OCI-M2 (cell line): Measurements from ENCODE around the gene ZNF284.
"Not testable (repeated sequence)": the region's sequence is repeated elsewhere in the genome, so short reads cannot be mapped to it uniquely, and the experiment has no call there.

Source experiments
- DNase-seq: peaks from one replicate; lab custom pipeline; 2025; ENCODE audit not compliant: unreplicated experiment; lab: John Stamatoyannopoulos, UW

Gene ZNF284

GRCh38 chr19:44109458-44109857 is 37.5 kb downstream of the ZNF284 start:
- DNase-seq: no peak

DNA sequence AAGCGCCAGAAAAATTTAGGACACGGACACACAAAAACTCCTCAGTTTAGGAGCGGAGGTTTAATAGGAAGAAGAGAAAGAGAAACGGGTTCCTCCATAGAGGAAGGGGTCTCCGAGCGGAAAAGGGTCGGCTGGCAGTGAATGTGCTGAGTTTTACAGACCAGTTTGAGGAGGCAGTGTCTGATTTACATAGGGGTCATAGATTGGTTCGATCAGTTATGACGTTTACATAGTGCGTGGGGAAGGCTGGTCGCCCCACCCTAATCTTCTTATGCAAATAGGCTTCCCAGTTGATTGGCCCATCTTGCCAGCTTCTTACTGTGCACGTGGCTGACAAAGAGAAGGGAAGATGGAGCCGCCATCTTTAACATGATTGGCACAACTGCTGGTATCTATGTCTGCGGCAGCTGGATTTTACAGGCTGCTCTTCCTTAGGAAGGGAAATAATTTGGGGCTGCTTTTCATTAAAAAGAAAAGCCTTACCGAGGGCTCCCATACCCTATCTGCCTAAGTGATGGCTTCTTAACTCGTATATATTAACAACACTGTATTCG is 40.0 kb downstream of the ZNF284 start:
- DNase-seq: peak; percentile 95

- no peak for DNase-seq
Observed at GRCh38 chr19:44112802-44113137, 40.8 kb downstream of the ZNF284 start.

- peak; percentile 95 for DNase-seq
Observed at GRCh38 chr19:44113138-44113783, 41.3 kb downstream of the ZNF284 start, which contains the start of gene ZNF225. ZNF225 (plus strand) TSS chr19:44113399; CDS start chr19:44115828, 2,429 bp downstream.

- no peak for DNase-seq
Observed at GRCh38 chr19:44113784-44114390, 41.9 kb downstream of the ZNF284 start.

GRCh38 chr19:44121162-44121561 is 49.2 kb downstream of the ZNF284 start:
- not testable (repeated sequence) for DNase-seq

DNA sequence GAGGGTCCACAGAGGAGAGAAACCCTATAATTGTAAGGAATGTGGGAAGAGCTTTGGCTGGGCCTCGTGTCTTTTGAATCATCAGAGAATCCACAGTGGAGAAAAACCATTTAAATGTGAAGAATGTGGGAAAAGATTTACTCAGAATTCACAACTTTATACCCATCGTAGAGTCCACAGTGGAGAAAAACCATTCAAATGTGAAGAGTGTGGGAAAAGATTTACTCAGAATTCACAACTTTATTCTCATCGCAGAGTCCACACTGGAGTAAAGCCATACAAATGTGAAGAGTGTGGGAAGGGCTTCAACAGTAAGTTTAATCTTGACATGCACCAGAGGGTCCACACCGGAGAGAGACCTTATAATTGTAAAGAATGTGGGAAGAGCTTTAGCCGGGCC is 60.0 kb downstream of the ZNF284 start:
- DNase-seq: no peak
